ENCODE data around the gene SGCB.
"Not testable (repeated sequence)": the region's sequence is repeated elsewhere in the genome, so short reads cannot be mapped to it uniquely, and the experiment has no call there.

Gene SGCB, protein sequence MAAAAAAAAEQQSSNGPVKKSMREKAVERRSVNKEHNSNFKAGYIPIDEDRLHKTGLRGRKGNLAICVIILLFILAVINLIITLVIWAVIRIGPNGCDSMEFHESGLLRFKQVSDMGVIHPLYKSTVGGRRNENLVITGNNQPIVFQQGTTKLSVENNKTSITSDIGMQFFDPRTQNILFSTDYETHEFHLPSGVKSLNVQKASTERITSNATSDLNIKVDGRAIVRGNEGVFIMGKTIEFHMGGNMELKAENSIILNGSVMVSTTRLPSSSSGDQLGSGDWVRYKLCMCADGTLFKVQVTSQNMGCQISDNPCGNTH

DNA sequence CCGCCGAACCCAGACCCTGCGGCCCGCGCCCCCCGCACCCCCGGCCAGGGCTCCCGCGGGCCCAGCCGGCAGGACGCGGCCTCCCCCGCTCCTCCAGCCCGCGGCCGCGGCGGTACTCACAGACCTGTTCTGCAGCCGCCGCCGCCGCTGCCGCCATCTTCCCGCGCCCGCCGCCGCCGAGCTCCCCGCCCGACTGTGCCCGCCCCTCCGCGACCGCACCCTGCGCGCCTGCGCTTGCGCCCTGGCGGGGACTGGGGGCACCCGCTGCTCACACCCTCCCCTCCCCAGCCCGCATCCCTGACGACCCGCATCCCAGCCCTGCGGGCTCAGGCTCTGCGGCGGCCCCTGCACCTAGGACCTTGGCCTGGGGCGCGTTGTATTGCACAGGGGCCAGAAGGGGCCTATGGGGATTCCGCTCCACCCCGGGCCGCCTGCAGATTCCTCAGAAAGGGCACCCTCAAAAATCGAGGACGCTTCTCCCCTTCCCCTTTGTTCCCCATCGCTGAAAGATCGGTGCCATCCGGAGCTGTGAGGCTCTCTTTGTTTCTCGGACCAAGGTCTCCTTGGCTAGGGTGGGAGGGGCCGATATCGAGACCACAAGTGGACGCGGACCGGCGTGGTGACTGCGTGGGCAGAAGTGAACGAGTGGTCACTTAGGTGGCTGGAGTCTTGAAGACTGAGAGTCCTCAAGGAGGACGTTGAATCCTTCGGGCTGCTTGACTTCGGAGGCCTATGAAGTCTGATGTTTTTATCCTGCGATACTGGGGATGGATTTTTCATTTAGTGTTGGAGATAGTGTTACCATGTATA lies at the start of gene SGCB:
Gene SGCB, minus strand, starts transcription at position 197 of the 810 bp plus-strand sequence. Its CDS starts 40 bp downstream, at position 157.
- TF ChIP-seq, protein P1, sequence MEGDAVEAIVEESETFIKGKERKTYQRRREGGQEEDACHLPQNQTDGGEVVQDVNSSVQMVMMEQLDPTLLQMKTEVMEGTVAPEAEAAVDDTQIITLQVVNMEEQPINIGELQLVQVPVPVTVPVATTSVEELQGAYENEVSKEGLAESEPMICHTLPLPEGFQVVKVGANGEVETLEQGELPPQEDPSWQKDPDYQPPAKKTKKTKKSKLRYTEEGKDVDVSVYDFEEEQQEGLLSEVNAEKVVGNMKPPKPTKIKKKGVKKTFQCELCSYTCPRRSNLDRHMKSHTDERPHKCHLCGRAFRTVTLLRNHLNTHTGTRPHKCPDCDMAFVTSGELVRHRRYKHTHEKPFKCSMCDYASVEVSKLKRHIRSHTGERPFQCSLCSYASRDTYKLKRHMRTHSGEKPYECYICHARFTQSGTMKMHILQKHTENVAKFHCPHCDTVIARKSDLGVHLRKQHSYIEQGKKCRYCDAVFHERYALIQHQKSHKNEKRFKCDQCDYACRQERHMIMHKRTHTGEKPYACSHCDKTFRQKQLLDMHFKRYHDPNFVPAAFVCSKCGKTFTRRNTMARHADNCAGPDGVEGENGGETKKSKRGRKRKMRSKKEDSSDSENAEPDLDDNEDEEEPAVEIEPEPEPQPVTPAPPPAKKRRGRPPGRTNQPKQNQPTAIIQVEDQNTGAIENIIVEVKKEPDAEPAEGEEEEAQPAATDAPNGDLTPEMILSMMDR (IDR thresholded peaks at IDR 0.05; ENCODE audit: low read depth, low read length) = no peak
- peak; percentile 43 to 59 for DNase-seq (ENCODE audit: low read depth in 2 of 2)
- peak within 1 kb of the TSS; percentile 79 to 83 for H3K4me3 ChIP-seq (replicated peaks in 1 of 2; ENCODE audit: low read depth in 2 of 2, low read length in 2 of 2)

DNA sequence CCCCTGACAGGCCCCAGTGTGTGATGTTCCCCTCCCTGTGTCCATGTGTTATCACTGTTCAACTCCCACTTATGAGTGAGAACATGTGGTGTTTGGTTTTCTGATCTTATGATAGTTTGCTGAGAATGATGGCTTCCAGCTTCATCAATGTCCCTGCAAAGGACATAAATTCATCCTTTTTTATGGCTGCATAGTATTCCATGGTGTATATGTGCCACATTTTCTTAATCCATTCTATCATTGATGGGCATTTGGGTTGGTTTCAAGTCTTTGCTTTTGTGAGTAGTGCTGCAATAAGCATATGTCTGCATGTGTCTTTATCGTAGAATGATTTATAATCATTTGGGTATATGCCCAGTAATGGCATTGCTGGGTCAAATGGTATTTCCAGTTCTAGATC lies 48.3 kb upstream of the SGCB start:
- not testable (repeated sequence) for H3K4me3 ChIP-seq (replicated peaks in 1 of 2; ENCODE audit: low read depth in 2 of 2, low read length in 2 of 2); DNase-seq (ENCODE audit: low read depth in 2 of 2)

DNA sequence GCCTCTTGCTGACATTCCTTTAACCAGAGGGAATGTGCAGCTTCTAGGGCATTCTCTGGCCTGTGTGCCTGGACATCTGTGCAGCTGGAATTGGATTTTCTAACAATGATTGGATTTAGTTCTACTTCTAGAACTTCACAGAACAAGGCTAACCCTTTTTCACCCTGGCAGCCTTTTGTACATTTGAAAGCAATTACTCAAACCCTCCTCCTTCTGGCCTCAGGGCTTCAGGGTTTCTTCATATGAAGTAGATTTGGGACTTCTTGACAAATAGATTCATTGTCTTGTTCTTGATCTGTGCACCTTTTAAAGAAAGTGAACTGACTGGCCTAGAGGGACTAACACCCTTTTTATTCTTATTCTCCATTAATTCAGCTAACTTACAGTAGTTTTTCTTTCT lies 43.1 kb upstream of the SGCB start:
- TF ChIP-seq, protein P1 (IDR thresholded peaks at IDR 0.05; ENCODE audit: low read depth, low read length) = no peak
- no peak overlapping the region for H3K4me3 ChIP-seq (replicated peaks in 1 of 2; ENCODE audit: low read depth in 2 of 2, low read length in 2 of 2)
- DNase-seq (ENCODE audit: low read depth in 2 of 2) = no peak

DNA sequence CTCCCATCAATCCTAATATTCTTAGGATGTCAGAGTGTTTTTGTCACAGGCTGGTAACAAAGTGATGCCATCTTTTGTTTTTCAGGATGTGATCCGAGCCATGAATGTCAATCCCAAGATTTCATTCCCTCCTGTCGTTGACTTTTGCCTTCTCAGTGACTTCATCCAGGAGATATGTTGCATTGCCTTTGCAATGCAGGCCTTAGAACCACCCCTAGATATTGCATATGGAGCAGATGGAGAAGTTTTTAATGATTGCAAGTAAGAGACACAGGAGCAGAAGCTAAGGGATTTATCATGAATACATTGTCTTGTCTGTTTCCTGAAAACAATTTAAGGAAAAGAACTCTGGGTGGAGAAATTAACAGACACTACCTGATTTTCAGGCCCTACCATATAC lies 41.6 kb upstream of the SGCB start:
- TF ChIP-seq, protein P1 (IDR thresholded peaks at IDR 0.05; ENCODE audit: low read depth, low read length) = no peak
- no peak overlapping the region for H3K4me3 ChIP-seq (replicated peaks in 1 of 2; ENCODE audit: low read depth in 2 of 2, low read length in 2 of 2)
- DNase-seq (ENCODE audit: low read depth in 2 of 2) = no peak

DNA sequence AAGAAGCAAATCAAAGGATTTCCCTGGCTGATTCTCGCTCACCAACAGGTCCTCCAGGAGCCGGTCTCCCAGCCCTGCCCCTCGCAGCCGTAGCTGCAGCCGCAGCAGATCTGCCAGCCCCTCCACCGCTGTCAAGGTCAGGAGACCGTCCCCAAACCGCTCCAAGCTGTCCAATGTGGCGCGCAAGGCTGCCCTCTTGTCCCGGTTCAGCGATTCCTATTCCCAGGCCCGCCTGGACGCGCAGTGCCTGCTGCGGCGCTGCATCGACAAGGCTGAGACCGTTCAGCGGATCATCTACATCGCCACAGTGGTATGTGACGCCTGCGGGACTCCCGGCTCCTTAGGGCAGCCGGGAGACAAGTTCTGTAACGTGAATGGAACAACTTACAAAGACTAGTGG lies 38.6 kb upstream of the SGCB start:
- TF ChIP-seq, protein P1 (IDR thresholded peaks at IDR 0.05; ENCODE audit: low read depth, low read length) = no peak
- no peak for DNase-seq (ENCODE audit: low read depth in 2 of 2)
- H3K4me3 ChIP-seq (replicated peaks in 1 of 2; ENCODE audit: low read depth in 2 of 2, low read length in 2 of 2) = no peak overlapping the region

DNA sequence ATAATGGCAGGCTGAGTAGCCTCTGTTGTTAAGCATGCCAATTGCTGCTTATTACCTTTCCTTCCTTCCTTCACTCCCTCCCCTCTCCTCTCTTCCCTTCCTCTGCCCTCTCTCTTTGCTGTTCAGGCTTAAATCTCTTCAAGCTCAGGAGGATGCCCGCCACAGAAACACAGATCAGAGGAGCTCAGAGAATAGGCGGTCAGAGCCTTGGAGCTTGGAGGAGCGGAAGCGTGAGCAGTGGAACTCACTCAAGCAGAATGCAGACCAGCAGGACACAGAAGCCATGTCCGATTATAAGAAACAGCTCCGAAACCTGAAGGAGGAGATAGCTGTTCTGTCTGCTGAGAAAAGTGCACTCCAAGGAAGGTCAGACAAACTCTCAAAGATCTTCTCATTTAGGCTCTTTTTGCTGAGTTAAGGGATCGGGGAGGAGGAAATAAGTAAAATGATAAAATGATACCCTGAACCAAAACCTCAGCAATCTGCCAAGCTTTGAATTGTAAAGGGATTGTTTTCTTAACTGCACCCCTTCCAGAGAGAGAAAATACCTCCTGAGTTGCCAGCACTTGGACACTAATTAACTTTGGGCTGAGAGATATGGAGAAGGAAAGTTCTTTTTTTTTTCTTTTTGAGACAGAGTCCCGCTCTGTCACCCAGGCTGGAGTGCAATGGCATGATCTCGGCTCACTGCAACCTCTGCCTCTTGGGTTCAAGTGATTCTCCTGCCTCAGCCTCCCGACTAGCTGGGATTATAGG lies 33.9 kb upstream of the SGCB start:
- TF ChIP-seq, protein P1 (IDR thresholded peaks at IDR 0.05; ENCODE audit: low read depth, low read length) = no peak
- no peak for DNase-seq (ENCODE audit: low read depth in 2 of 2)
- no peak overlapping the region for H3K4me3 ChIP-seq (replicated peaks in 1 of 2; ENCODE audit: low read depth in 2 of 2, low read length in 2 of 2)

DNA sequence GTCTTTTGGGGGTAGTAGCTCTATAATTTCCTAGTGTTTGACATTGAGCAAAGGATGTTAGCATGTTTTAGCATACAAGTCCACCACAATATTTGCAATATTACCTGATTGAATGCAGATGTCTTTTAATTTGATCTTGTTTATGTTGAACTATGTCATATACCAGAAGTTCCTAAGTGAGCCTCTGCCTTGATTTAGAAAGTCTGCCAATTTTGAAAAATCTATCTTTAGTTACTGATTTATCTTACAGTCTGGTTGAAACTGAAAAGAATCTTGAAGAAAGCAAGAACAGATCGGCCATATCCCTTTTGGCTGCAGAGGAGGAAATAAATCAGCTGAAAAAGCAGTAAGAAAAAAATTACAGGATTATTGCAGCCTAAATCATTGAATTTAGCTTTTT lies 31.5 kb upstream of the SGCB start:
- TF ChIP-seq, protein P1 (IDR thresholded peaks at IDR 0.05; ENCODE audit: low read depth, low read length) = no peak
- DNase-seq (ENCODE audit: low read depth in 2 of 2) = no peak
- no peak overlapping the region for H3K4me3 ChIP-seq (replicated peaks in 1 of 2; ENCODE audit: low read depth in 2 of 2, low read length in 2 of 2)

Data from cardiac fibroblast (primary cell).